ENCODE measurements around the gene SLC7A9.

DNA sequence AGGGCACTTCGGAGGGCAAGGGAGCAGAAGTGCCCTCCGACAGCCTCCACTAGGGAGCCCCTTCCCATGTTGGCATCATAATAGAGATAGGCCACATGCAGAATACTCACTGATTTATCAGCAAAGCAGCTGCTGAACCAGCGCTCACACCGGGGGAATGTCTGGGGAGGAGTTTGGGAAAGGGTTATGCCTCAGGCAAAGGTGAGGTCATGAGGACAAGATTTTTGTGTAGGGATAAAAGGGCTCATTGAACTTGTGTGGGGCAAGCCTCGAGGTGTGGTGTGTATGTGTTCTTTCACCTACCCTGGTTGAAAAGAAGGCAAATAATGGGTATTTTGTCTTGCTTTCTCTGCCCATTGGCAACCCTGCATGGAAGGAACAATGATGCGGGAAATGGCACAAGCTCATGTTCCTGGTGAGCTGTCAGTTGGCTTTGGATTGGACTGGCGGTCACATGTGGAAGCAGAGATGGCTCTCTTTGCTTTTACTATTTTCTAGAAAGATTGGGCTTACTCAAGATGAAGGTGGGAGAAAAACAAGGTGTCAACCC is 39.1 kb upstream of the SLC7A9 start:
- no peak for TF ChIP-seq CTCF (conservative IDR thresholded peaks at IDR 0.05 in 1 of 2, IDR thresholded peaks at IDR 0.05 in 1 of 2; ENCODE audit: low read depth in 1 of 2, low read length in 2 of 2)
- no peak for TF ChIP-seq EZH2 (IDR thresholded peaks at IDR 0.05; ENCODE audit: low read length, missing control alignments)
